GM21360 (cell line): ENCODE data around the gene MOG.
"Not testable (repeated sequence)": the region's sequence is repeated elsewhere in the genome, so short reads cannot be mapped to it uniquely, and the experiment has no call there.

ENCODE experiments used
- ATAC-seq: cut with Tn5 transposase; IDR thresholded peaks from one replicate; pipeline ENCODE4 v1.9.1; 2021; ENCODE audit warnings: mild to moderate bottlenecking, moderate library complexity; ENCODE audit not compliant: unreplicated experiment

Gene MOG

GRCh38 chr6:29637247-29637646 is 19.6 kb upstream of the MOG start:
- no peak for ATAC-seq

GRCh38 chr6:29641430-29642148 is 15.3 kb upstream of the MOG start:
- ATAC-seq = no peak

- no peak for ATAC-seq
Measured at GRCh38 chr6:29647927-29648642, 8.8 kb upstream of the MOG start.

GRCh38 chr6:29649701-29650673 is 6.9 kb upstream of the MOG start:
- ATAC-seq = peak; percentile 94

GRCh38 chr6:29651413-29652197 is 5.3 kb upstream of the MOG start:
- no peak for ATAC-seq

GRCh38 chr6:29652198-29652584 is 4.7 kb upstream of the MOG start:
- no peak for ATAC-seq

- ATAC-seq = no peak
Measured at GRCh38 chr6:29653452-29654038, 3.3 kb upstream of the MOG start.

- no peak for ATAC-seq
Measured at GRCh38 chr6:29655658-29656057, 1.2 kb upstream of the MOG start.

- no peak for ATAC-seq
Measured at GRCh38 chr6:29656157-29656556, 735 bp upstream of the MOG start.

GRCh38 chr6:29661071-29661470 is 4.2 kb downstream of the MOG start:
- ATAC-seq = no peak

GRCh38 chr6:29661502-29662141 is 4.7 kb downstream of the MOG start:
- not testable (repeated sequence) for ATAC-seq

- no peak for ATAC-seq
Measured at GRCh38 chr6:29663300-29664042, 6.6 kb downstream of the MOG start.

- no peak for ATAC-seq
Measured at GRCh38 chr6:29665942-29666825, 9.3 kb downstream of the MOG start.

- ATAC-seq = no peak
Measured at GRCh38 chr6:29666826-29667130, 9.9 kb downstream of the MOG start.

GRCh38 chr6:29667158-29667557 is 10.3 kb downstream of the MOG start:
- ATAC-seq = no peak

- no peak for ATAC-seq
Measured at GRCh38 chr6:29671026-29671425, 14.1 kb downstream of the MOG start.

GRCh38 chr6:29672116-29672515 is 15.2 kb downstream of the MOG start:
- not testable (repeated sequence) for ATAC-seq

GRCh38 chr6:29673161-29673560 is 16.3 kb downstream of the MOG start:
- ATAC-seq = no peak
